Measurements from ENCODE around the gene NDUFA13.

NDUFA13 gene

DNA sequence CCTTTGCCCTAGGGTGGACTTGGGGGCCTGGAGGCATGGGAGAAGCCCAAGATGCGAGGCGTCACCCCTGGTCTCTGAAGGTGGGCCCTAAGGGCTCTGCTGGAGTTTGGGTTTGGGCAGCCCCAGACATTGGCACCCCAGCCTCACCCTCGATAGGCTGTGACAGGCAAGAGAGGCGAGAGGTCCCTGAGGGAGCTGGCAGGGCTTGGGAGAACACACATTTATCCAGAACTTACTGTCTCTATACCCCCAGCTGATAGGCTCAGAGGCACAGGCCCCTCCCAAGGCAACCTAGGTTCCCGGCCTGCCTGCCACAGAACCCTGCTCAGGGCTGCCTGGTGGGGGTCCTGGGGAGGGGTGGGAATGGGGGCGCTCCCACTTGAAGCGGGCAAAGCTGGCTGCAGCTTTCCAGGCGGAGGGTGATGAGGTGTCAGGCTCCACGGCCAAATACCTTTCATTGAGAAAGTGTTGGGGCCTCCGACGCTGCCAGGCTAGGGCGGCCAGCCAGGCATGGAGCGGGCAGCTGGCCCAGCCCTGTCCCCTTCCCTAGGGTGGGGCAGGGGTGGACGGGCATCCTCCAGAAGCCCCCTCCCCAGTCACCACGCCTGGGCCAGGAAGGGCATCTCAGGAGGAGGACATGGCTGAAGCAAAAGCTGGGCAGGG lies 31.8 kb downstream of the NDUFA13 start:
- DNase-seq (ENCODE audit: low read depth, low spot score): no peak

DNA sequence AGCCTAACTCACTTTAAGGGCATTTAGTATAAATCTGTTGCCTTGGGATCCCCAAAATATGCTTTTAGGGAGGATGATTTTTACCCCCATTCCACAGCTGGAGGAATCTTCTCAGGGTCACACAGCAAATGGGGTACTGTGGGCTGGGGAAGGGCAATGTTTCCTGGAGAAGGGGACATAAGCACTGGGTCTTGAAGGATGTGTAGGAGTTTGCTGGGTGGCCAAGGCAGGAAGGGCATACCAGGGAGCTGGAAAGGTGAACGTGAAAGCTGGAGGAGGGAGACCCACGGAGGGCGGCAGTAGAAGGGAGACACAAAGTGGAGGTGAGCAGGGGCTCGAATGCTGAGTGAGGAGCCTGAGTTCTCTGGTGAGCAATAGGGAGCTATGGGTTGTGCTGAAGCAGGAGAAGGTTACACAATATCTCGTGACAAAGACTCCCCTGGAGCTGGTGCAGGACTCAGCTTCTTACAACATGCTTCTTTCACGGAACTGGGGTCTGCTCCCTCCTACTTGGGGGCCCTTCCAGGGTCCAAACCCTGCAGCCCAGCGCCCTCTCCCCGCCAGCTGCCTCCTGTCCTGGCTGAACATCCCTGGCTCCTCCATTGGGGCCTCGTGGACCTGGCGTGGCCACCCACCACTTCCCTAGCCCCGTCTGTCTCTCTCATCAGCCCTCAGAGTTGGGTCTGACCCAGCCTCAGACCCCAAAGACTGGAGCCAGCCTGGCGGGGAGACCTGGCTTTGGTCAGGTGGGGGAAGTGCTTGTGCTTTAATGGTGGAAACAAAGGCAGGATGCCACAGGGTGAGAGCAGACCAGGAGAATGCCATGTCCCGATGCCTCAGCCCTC lies 33.1 kb downstream of the NDUFA13 start:
- DNase-seq (ENCODE audit: low read depth, low spot score): no peak

DNA sequence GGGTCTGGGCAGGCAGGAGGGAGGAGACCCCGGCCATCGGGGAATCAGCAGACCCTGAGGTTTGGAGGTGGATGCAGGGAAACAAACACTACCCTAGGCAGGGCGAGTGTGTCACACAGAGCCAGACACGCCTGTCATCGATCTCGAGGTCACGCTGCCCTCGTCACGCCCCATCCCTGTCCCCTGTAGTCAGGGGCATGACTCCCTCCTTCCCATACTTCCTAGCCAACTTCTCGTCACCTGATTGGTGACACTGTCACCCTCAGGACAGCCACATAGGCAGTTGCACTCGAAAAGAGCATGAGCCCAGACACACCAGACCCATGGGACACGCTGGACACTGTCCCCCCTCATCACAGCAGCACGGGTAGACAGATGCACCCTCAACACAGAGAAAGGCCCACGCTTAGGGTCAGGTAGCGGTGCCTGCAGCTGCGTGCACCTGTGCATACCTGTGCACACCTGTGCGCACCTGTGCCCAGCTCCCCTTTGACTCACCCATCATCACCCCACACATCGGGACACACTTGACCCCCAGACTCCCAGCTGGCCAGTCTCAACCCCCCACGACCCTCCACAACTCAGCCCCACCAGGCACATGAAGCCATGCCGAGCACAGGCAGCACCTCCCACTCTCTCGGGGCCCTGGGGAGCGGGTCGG lies 33.9 kb downstream of the NDUFA13 start:
- DNase-seq (ENCODE audit: low read depth, low spot score): no peak

GRCh38 chr19:19550485-19550929 lies 34.5 kb downstream of the NDUFA13 start:
- no peak for DNase-seq (ENCODE audit: low read depth, low spot score)

- DNase-seq (ENCODE audit: low read depth, low spot score): no peak
Measured at GRCh38 chr19:19550972-19551852, 35.2 kb downstream of the NDUFA13 start.

- DNase-seq (ENCODE audit: low read depth, low spot score): no peak
Measured at GRCh38 chr19:19551853-19552192, 35.8 kb downstream of the NDUFA13 start.

- no peak for DNase-seq (ENCODE audit: low read depth, low spot score)
Measured at GRCh38 chr19:19552798-19553197, 36.8 kb downstream of the NDUFA13 start.

DNA sequence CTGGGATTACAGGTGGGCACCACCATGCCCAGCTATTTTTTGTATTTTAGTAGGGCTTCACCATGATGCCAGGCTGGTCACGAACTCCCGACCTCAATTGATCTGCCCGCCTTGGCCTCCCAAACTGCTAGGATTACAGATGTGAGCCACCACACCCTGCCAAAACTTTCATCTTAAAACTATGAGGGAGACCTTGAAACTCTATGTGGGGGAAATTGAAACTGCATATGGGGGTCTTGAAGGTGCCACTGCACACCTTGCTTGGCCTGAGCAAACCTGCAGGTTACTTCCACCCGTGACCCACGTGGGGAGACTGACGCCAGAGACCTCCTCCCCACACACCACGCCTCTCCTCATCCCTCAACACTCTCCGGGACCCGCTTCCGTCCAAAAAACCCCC lies 37.6 kb downstream of the NDUFA13 start:
- no peak for DNase-seq (ENCODE audit: low read depth, low spot score)

GRCh38 chr19:19554074-19555023 lies 38.3 kb downstream of the NDUFA13 start:
- peak; percentile 36 for DNase-seq (ENCODE audit: low read depth, low spot score)

DNA sequence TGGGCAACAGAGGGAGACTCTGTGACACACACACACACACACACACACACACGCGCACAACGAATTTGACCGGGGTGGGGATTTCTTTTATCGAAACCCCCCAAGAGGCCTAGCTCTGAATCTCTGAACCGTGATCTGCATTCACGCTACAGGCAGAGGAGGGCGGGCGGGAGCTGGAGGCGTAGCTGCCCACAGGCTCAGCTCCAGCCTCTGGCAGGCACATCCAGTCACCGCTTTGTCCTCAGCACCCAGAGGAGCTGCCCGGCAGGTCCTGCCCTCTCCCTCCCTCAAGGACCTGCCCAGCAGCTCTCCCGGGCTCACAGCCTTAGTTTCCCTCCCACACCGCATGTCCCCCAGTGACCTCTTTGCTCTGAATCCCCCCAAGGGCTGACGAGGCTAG lies 42.0 kb downstream of the NDUFA13 start:
- no peak for DNase-seq (ENCODE audit: low read depth, low spot score)

DNA sequence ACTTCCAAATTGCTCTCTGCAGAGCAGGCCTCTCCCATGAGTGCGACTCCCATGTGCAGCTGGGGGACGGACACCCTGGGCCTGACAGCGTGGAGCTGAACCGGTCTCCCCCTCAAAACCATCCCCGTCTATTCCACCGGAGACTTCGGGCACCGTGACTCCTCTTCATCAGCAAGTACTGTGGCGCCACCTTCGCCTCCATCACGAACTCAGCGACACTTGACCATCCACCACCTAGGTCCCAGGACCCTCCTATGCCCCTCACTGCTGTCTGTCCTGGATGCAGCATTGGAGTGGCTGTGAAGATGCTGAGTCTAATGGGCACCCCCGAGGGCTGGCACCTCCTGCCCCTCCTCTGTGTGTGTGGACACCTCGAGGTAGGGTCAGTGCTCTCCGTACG lies 42.6 kb downstream of the NDUFA13 start:
- no peak for DNase-seq (ENCODE audit: low read depth, low spot score)

- DNase-seq (ENCODE audit: low read depth, low spot score): no peak
Measured at GRCh38 chr19:19559931-19560330, 43.9 kb downstream of the NDUFA13 start.

- no peak for DNase-seq (ENCODE audit: low read depth, low spot score)
Measured at GRCh38 chr19:19561946-19562664, 46.1 kb downstream of the NDUFA13 start.

- DNase-seq (ENCODE audit: low read depth, low spot score): no peak
Measured at GRCh38 chr19:19562665-19563347, 46.8 kb downstream of the NDUFA13 start.

GRCh38 chr19:19563348-19563848 lies 47.4 kb downstream of the NDUFA13 start:
- DNase-seq (ENCODE audit: low read depth, low spot score): no peak

- DNase-seq (ENCODE audit: low read depth, low spot score): no peak
Measured at GRCh38 chr19:19566306-19566705, 50.3 kb downstream of the NDUFA13 start.

DNA sequence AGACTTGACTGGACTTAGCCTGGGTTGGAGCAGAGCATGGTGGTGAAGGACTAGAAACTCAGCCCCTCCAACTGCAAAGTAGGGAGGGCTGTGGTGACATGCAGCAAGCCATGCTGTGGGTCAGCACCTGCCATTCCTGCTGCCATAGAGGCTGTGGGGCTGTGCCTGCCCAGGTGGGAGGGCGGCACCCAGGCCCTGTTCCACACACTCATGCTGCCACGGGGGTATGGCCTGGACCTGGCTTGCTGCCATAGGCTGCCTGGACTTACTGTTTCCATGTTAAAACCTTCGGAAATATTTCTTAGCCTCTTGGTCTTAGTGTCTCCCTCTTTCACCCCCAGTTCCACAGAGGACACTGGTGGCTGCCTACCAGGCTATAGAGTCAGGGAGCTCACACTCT lies 51.4 kb downstream of the NDUFA13 start:
- no peak for DNase-seq (ENCODE audit: low read depth, low spot score)

- no peak for DNase-seq (ENCODE audit: low read depth, low spot score)
Measured at GRCh38 chr19:19568802-19569756, 53.1 kb downstream of the NDUFA13 start.
